Ascending aorta (tissue), 2 donors: ENCODE measurements around the gene OR1L4. TPM values are rescaled to one million over a fixed set of nuclear protein-coding genes. Genes with fewer than 3 reads are reported as not detected.

Source experiments
- DNase-seq, 2 donors: peaks; one replicate each; pipeline ENCODE4 v3.0.0-alpha.2; 2019; ENCODE audit warnings: low spot score in 2 of 2
- H3K27ac ChIP-seq, 2 donors: fragments of 200-600 bp; sonication (generic); one replicate each; pipeline ENCODE4 v1.5.1; 2016 to 2017; ENCODE audit warnings: mild to moderate bottlenecking in 1 of 2
- H3K27me3 ChIP-seq: fragments of 200-600 bp; sonication (generic); one replicate; pipeline ENCODE4 v1.5.1; 2017
- H3K36me3 ChIP-seq, 2 donors: fragments of 200-600 bp; sonication (generic); one replicate each; pipeline ENCODE4 v1.5.1; 2016
- H3K4me1 ChIP-seq, 2 donors: fragments of 200-600 bp; sonication (generic); one replicate each; pipeline ENCODE4 v1.5.1; 2016 to 2017; ENCODE audit warnings: mild to moderate bottlenecking in 1 of 2
- H3K4me3 ChIP-seq, 2 donors: fragments of 200-600 bp; sonication (generic); one replicate each; pipeline ENCODE4 v1.5.1; 2016 to 2017; ENCODE audit warnings: mild to moderate bottlenecking in 1 of 2
- H3K9me3 ChIP-seq, 2 donors: fragments of 200-600 bp; sonication (generic); one replicate each; pipeline ENCODE4 v1.5.1; 2016
- intact Hi-C: fragments of 100-400 bp; cut with DNase I; formaldehyde crosslinking; loops from one replicate; pipeline ENCODE4 v1.15.1; 2023
- total RNA-seq: library from RNA; depleted of rRNA; stranded (reverse); fragments of >200 nt; gene quantifications from one replicate; pipeline ENCODE4 v1.1.0, GENCODE V29; 2016
- TF ChIP-seq, protein P1 (sequence below), 3 experiments: fragments of 200-600 bp in 2 of 3; fragments of 450-650 bp in 1 of 3; sonication (generic) in 2 of 3; IDR thresholded peaks; one replicate each; pipeline ENCODE4 v1.5.1; 2016 to 2019; ENCODE audit warnings: antibody characterized with exemption in 3 of 3, mild to moderate bottlenecking in 1 of 3, moderate library complexity in 1 of 3

Gene OR1L4, protein sequence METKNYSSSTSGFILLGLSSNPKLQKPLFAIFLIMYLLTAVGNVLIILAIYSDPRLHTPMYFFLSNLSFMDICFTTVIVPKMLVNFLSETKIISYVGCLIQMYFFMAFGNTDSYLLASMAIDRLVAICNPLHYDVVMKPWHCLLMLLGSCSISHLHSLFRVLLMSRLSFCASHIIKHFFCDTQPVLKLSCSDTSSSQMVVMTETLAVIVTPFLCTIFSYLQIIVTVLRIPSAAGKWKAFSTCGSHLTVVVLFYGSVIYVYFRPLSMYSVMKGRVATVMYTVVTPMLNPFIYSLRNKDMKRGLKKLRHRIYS
- total RNA-seq = not detected

DNA sequence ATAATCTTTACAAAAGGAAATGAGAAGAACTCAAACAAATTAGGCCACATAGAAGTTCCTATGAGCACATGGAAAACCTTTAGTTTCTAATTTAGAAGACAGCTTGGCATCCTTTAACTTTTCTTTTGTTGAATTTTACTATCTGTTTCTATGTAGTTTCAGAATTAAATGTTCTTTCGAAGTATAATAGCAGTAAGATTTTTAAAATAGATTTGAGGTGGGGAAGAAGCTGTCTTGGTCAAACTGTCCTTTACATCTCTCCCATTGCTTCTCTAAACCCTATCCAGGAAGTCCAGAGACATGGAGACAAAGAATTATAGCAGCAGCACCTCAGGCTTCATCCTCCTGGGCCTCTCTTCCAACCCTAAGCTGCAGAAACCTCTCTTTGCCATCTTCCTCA, at the start of gene OR1L4:
Gene OR1L4 (plus strand): TSS at position 301 of the 400 bp plus-strand sequence. CDS start 0 bp downstream, at position 301.
- no peaks in the 10 kb centered on the region for H3K36me3 ChIP-seq
- no peak within 1 kb of the TSS for H3K4me3 ChIP-seq
- H3K9me3 ChIP-seq = peaks cover 22 to 45% of the 10 kb centered on the region in 2 donors
- no peak for DNase-seq
- intact Hi-C loops = no loop called here
- TF ChIP-seq, protein P1, sequence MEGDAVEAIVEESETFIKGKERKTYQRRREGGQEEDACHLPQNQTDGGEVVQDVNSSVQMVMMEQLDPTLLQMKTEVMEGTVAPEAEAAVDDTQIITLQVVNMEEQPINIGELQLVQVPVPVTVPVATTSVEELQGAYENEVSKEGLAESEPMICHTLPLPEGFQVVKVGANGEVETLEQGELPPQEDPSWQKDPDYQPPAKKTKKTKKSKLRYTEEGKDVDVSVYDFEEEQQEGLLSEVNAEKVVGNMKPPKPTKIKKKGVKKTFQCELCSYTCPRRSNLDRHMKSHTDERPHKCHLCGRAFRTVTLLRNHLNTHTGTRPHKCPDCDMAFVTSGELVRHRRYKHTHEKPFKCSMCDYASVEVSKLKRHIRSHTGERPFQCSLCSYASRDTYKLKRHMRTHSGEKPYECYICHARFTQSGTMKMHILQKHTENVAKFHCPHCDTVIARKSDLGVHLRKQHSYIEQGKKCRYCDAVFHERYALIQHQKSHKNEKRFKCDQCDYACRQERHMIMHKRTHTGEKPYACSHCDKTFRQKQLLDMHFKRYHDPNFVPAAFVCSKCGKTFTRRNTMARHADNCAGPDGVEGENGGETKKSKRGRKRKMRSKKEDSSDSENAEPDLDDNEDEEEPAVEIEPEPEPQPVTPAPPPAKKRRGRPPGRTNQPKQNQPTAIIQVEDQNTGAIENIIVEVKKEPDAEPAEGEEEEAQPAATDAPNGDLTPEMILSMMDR (IDR thresholded peaks at IDR 0.05) = no peak
- no peaks in the 10 kb centered on the region for H3K27me3 ChIP-seq
- H3K4me1 ChIP-seq = no peaks in the 10 kb centered on the region
- no peak within 1 kb of the TSS for H3K27ac ChIP-seq

DNA sequence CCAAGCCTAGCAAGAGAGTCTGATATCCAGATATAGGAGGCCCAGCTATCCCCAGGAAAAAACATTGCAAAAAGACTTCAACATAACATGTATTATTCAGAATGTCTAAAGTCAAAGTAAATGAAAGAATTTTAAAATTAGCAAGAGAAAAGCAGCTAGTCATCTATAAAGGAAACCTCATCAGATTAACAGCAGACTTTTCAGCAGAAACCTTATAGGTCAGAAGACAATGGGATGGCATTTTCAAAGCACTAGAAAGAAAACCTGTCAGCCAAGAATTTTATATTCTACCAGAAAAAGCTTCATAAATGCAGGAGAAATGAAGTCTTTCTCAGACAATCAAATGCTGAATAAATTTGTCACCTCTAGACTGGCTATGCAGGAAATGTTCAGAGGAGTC, 38.9 kb upstream of the OR1L4 start:
- Histone ChIP-seq H3K9me3 (peaks cover 3 to 29% of the 10 kb centered on the region in 2 donors), H3K4me1 (no peaks in the 10 kb centered on the region), H3K27ac (no peak overlapping the region), H3K27me3 (no peaks in the 10 kb centered on the region), H3K4me3 (no peak overlapping the region), H3K36me3 (no peaks in the 10 kb centered on the region)
- TF ChIP-seq, protein P1 (IDR thresholded peaks at IDR 0.05) = no peak
- intact Hi-C loops = no loop called here
- DNase-seq = no peak

DNA sequence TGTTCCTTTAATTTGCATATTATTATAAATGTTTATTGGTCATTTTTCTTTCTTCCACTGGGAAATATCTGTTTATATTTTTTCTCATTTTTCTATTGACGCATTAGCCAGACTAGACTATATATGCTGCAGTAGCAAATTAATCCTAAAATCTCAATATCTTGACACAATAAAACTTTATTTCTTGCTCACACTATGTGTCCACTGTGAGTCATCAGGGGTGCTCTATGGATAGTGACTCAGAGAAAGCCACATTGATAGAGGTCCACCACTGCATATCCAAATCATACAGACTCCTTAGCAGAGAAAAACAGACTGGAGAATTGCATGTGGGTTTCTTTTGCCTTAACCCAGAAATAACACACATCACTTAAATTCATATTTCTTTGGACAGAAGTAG, 28.1 kb upstream of the OR1L4 start:
- TF ChIP-seq, protein P1 (IDR thresholded peaks at IDR 0.05) = no peak
- Histone ChIP-seq H3K4me3 (no peak overlapping the region), H3K9me3 (peaks cover 0 to 16% of the 10 kb centered on the region in 2 donors), H3K4me1 (no peaks in the 10 kb centered on the region), H3K36me3 (no peaks in the 10 kb centered on the region), H3K27ac (no peak overlapping the region), H3K27me3 (no peaks in the 10 kb centered on the region)
- intact Hi-C loops = no loop called here
- no peak for DNase-seq

DNA sequence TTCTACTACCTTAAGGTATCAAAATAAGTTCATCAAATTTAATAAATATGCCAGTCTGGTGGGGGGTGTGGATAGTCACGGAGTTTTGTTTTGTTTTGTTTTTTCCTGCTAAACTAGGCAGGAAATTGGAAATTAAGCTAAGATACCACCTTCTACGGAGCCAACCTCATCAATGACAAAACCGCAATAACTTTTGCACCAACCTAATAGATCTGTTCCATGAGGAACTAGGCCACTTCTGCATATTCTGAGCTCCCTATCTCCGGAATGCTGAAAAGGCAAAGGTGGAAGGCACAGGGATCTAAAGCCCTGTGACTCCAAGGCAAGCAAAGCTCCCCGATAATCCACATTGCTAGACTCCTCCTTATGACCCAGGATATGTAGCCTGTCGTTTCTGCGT, 5.8 kb upstream of the OR1L4 start:
- intact Hi-C loops = no loop called here
- Histone ChIP-seq H3K36me3 (no peaks in the 10 kb centered on the region), H3K9me3 (peaks cover 4 to 24% of the 10 kb centered on the region in 2 donors), H3K4me3 (no peak overlapping the region), H3K4me1 (no peaks in the 10 kb centered on the region), H3K27me3 (no peaks in the 10 kb centered on the region), H3K27ac (no peak overlapping the region)
- TF ChIP-seq, protein P1 (IDR thresholded peaks at IDR 0.05) = no peak
- DNase-seq = no peak

DNA sequence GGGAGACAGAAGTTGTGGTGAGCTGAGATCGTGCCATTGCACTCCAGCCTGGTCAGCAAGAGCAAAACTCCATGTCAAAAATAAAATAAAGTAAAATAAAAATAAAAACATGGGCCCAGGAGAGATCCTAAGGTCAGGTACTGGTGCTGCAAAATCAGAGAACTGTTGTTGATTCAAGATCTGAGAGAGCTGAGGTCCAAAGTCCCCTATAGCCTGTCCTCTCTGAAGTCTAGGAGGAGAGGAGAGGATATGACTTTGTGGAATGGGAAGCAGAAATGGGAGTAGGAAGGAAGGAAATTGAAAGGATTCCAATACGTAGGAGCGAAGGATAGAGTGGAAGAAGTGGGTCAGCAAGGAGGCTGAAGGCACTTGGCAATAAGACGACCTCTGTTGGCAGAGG, 4.6 kb upstream of the OR1L4 start:
- TF ChIP-seq, protein P1 (IDR thresholded peaks at IDR 0.05) = no peak
- Histone ChIP-seq H3K27ac (no peak overlapping the region), H3K4me3 (no peak overlapping the region), H3K9me3 (peaks cover 4 to 27% of the 10 kb centered on the region in 2 donors), H3K36me3 (no peaks in the 10 kb centered on the region), H3K27me3 (no peaks in the 10 kb centered on the region), H3K4me1 (no peaks in the 10 kb centered on the region)
- no peak for DNase-seq
- intact Hi-C loops = no loop called here
